ENCODE data around the gene SPEM3.

DNA sequence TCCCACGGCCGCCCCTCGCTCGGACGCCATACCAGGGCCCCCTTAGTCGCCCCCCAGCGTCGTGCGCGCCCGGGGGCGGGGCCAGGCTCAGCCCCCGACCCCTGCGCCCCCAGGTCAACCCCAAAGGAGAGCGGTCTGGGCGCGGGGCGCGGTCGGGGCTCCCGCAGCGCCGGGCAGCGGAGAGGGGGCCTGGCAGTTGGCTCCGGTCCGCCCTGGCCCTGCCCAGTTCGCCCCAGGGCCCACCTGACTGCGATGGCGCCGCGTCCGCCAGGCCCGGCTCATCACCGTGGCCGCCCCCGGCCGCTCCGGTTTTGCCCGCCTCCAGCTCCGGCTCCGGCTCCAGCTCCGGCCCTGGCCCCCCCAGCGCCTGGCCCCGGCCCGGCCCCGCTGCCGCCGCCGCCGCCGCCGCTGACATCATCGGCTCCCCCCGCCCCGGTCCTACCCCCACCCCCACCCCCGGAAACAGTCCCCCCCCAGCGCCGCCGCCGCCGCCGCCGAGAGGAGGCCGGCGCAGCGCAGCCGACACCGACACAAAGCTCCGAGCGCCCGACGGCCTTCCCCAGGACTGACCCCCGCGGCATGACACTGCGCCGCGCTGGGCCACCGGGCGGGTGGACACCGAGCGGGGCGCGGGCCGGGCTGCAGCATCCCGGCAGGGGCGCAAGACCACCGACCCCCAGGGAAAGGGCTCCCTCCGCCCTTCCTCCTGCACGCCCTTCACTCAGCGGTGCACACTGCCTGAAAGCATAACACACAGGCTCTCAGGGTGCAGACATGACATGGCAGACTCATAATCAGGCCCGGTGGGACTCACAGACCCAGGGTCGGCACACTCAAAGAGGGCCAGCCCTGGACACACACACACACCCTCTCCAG lies 50.8 kb downstream of the SPEM3 start, which contains the start of gene ZBTB4:
- peak; percentile 56 for TF ChIP-seq POLR2A (IDR thresholded peaks at IDR 0.05; ENCODE audit: low read length)
- TF ChIP-seq CHD2 (IDR thresholded peaks at IDR 0.05; ENCODE audit: low read length, partially characterized antibody): no peak
- TF ChIP-seq CTCF (IDR thresholded peaks at IDR 0.05): no peak
- no peak for TF ChIP-seq MAFK (IDR thresholded peaks at IDR 0.05; ENCODE audit: partially characterized antibody)
- TF ChIP-seq EP300 (IDR thresholded peaks at IDR 0.05): no peak
- no peak for TF ChIP-seq HEYL (CRISPR knock-in tag; IDR thresholded peaks at IDR 0.05)

Measured in A549 (cell line).